GM23248 (cell line): ENCODE measurements around the gene NMUR1. TPM values are rescaled to one million over a fixed set of nuclear protein-coding genes. Genes with fewer than 3 reads are reported as not detected.

Source experiments
- DNase-seq: peaks from one replicate; pipeline ENCODE4 v3.0.0-alpha.2; 2015
- H2AFZ ChIP-seq: fragments of 200-600 bp; sonication (generic); 2 replicates; pipeline ENCODE4 v1.6.1; 2016; ENCODE audit warnings: antibody characterized with exemption
- H3F3A ChIP-seq: fragments of 200-600 bp; sonication (generic); 2 replicates; pipeline ENCODE4 v1.6.1; 2016; ENCODE audit warnings: mild to moderate bottlenecking, antibody characterized with exemption, mixed run types; ENCODE audit not compliant: insufficient read depth
- H3K27ac ChIP-seq: fragments of 200-600 bp; sonication (generic); 2 replicates; pipeline ENCODE4 v1.5.1; 2016; ENCODE audit warnings: mild to moderate bottlenecking
- H3K27me3 ChIP-seq: fragments of 200-600 bp; sonication (generic); replicated peaks from 2 replicates; pipeline ENCODE4 v1.6.1; 2016; ENCODE audit warnings: mild to moderate bottlenecking; ENCODE audit not compliant: insufficient read depth
- H3K36me3 ChIP-seq: fragments of 200-600 bp; sonication (generic); 2 replicates; pipeline ENCODE4 v1.6.1; 2016; ENCODE audit warnings: low read depth, mild to moderate bottlenecking
- H3K4me1 ChIP-seq: fragments of 200-600 bp; sonication (generic); 2 replicates; pipeline ENCODE4 v1.6.1; 2016; ENCODE audit warnings: mild to moderate bottlenecking; ENCODE audit not compliant: insufficient read depth
- H3K4me2 ChIP-seq: fragments of 200-600 bp; sonication (generic); one replicate; pipeline ENCODE4 v1.6.1; 2016; ENCODE audit warnings: mild to moderate bottlenecking; ENCODE audit not compliant: unreplicated experiment
- H3K4me3 ChIP-seq: fragments of 200-600 bp; sonication (generic); 2 replicates; pipeline ENCODE4 v1.5.1; 2016; ENCODE audit warnings: mild to moderate bottlenecking
- H3K79me2 ChIP-seq: fragments of 200-600 bp; sonication (generic); 2 replicates; pipeline ENCODE4 v1.6.1; 2016; ENCODE audit warnings: mild to moderate bottlenecking; ENCODE audit not compliant: insufficient read depth
- H3K9ac ChIP-seq: fragments of 200-600 bp; sonication (generic); 2 replicates; pipeline ENCODE4 v1.6.1; 2016; ENCODE audit warnings: mild to moderate bottlenecking
- H3K9me2 ChIP-seq: fragments of 200-600 bp; sonication (generic); 2 replicates; pipeline ENCODE4 v1.6.1; 2016; ENCODE audit warnings: mixed run types, mild to moderate bottlenecking, moderate library complexity; ENCODE audit not compliant: insufficient read depth
- H3K9me3 ChIP-seq: fragments of 200-600 bp; sonication (generic); one replicate; pipeline ENCODE4 v1.6.1; 2017; ENCODE audit warnings: low read depth
- H4K20me1 ChIP-seq: fragments of 200-600 bp; sonication (generic); 2 replicates; pipeline ENCODE4 v1.6.0; 2016; ENCODE audit not compliant: insufficient read depth
- EZH2 ChIP-seq: fragments of 200-600 bp; sonication (generic); IDR thresholded peaks from 2 replicates; pipeline ENCODE4 v1.6.1; 2018; ENCODE audit warnings: antibody characterized with exemption, mild to moderate bottlenecking; ENCODE audit not compliant: insufficient read depth, poor library complexity, severe bottlenecking
- EZH2phosphoT487 ChIP-seq: fragments of 200-600 bp; sonication (generic); IDR thresholded peaks from 2 replicates; pipeline ENCODE4 v1.6.1; 2018; ENCODE audit warnings: antibody characterized with exemption, moderate library complexity, mild to moderate bottlenecking, low read depth; ENCODE audit not compliant: insufficient read depth
- whole genome bisulfite sequencing, 2 experiments: methylation state at CpG; one replicate each; pipeline ENCODE4 v1.1.6; 2015 to 2017; ENCODE audit warnings: low lambda C conversion rate in 2 of 2, low coverage in 1 of 2; ENCODE audit errors: missing lambda C conversion rate in 2 of 2; 5-methylcytosine and 5-hydroxymethylcytosine counted together
- in situ Hi-C: fragments of 300-500 bp; cut with MboI; formaldehyde crosslinking; loops from 2 replicates; pipeline ENCODE4 v1.15.0; 2020
- polyA plus RNA-seq: library from polyadenylated mRNA; unstranded; fragments of >200 nt; fragmentation: Nextera tagmentation; extraction: Ambion mirVana; gene quantifications from 2 replicates; pipeline ENCODE4 v1.2.1, GENCODE V29; 2016
- total RNA-seq: library from RNA; depleted of rRNA; stranded (reverse); fragments of >200 nt; shearing (Covaris generic); gene quantifications from 2 replicates; pipeline ENCODE4 v1.2.3, GENCODE V29; 2014

NMUR1 gene
- total and polyA plus RNA-seq, 2 experiments from 2014 or later = not detected

DNA sequence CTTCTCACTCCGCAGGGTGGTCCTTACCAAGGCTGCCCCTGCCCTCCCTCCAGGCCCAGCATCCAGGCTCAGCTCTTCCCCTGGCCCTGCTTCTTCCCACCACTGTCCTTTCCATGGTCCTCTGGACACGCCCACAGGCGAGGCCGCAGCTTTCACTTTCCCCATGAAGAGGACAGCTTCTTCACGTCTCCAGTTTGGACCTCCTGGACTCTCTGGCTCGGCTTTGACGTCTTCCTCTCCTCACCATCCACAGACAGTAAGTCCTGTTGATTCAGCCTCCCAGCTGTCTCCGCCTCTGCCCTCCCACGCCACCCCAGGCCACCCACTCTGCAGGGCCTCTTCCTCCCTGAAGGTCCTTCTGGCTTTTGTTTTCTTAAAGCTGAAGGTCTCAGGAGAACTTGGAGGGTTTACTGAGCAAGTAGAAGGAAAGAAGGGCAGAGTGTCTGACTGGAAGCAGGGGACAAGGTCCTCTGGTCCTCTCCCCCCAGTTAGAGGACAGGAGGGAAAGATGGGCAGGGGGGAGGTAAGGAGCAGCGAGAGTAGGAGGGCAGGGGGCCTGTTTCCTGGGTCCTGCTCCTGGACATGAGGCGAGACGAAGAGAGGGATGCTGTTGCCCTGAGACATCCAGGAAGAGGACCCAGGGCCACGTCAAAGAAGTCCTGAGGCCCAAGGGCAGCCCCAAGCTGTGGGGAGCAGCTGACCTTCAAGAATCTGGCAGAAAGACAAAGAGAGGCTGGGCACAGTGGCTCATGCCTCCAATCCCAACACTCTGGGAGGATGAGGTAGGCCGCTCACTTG is 24.7 kb upstream of the NMUR1 start:
- H3K79me2 ChIP-seq = no peaks in the 10 kb centered on the region
- in situ Hi-C loops = no loop called here
- peak overlapping the region; percentile 36; the same call in 1 of the 2 replicates for H3K9ac ChIP-seq
- H3K27me3 ChIP-seq = no peaks in the 10 kb centered on the region
- no peaks in the 10 kb centered on the region for H3K9me3 ChIP-seq
- H3K4me1 ChIP-seq = no peaks in the 10 kb centered on the region
- peak; percentile 45 for DNase-seq
- WGBS, 2 experiments = 50 to 63% methylated on average over 11 to 14 of the region's 14 CpGs
- H3K36me3 ChIP-seq = no peaks in the 10 kb centered on the region
- TF ChIP-seq EZH2 = no peak
- TF ChIP-seq EZH2phosphoT487 = no peak
- peak overlapping the region; percentile 36 for H3K4me3 ChIP-seq
- no peaks in the 10 kb centered on the region for H4K20me1 ChIP-seq
- H3K4me2 ChIP-seq = peak overlapping the region; percentile 49
- no peak overlapping the region for H3K27ac ChIP-seq
- H3K9me2 ChIP-seq = no peaks in the 10 kb centered on the region
- peak overlapping the region; percentile 87 for H2AFZ ChIP-seq
- no peaks in the 10 kb centered on the region for H3F3A ChIP-seq

DNA sequence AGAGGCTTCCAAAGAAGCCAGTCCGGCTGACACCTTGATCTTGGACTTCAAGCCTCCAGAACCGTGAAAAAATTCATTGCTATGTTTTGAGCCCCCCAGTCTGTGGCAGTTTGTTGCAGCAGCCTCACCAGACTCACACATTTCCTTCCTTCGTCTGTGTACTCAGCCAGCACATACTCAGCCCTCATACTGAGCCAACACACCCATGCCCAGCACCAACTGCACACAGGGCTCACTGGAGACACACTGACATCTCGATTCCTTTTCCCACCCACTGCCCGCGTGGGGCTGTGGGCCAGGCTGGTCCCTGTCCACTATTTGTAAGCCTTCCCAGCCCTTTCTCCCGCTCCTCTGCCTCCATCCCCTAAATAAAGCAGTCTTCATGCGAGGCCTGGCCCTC is 24.1 kb upstream of the NMUR1 start:
- Histone ChIP-seq H3K79me2 (no peaks in the 10 kb centered on the region), H3K4me1 (no peaks in the 10 kb centered on the region), H3F3A (no peaks in the 10 kb centered on the region), H3K9me3 (no peaks in the 10 kb centered on the region), H4K20me1 (no peaks in the 10 kb centered on the region), H2AFZ (peak overlapping the region; percentile 87), H3K27ac (no peak overlapping the region), H3K4me2 (peak overlapping the region; percentile 49), H3K36me3 (no peaks in the 10 kb centered on the region), H3K9ac (no peak overlapping the region), H3K27me3 (no peaks in the 10 kb centered on the region), H3K4me3 (peak overlapping the region; percentile 36; the same call in 1 of the 2 replicates), H3K9me2 (no peaks in the 10 kb centered on the region)
- in situ Hi-C loops = no loop called here
- no peak for DNase-seq
- 66 to 69% methylated on average over 8 of the region's 8 CpGs for WGBS, 2 experiments
- TF ChIP-seq EZH2phosphoT487 (no peak), EZH2 (no peak)

DNA sequence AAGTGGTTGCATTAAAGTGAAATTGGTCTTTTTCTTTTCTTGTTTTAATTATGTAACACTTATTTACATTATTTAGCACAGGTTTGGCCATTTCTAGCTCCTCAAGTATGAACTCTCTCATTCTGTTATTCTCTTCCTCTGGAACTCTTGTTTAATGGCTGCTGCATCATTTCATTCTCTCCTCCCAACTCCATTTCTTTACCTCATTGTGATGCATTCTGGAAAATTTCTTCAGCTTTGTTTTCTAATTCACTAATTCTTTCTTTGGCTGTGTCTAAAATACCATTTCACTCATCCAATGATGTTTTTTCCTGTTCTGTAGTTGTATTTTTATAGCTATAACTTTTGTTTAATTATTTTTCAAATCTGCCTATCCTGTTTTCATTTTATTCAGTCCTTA is 22.5 kb upstream of the NMUR1 start:
- no peak for TF ChIP-seq EZH2
- TF ChIP-seq EZH2phosphoT487 = no peak
- no peak overlapping the region for H2AFZ ChIP-seq
- DNase-seq = no peak

DNA sequence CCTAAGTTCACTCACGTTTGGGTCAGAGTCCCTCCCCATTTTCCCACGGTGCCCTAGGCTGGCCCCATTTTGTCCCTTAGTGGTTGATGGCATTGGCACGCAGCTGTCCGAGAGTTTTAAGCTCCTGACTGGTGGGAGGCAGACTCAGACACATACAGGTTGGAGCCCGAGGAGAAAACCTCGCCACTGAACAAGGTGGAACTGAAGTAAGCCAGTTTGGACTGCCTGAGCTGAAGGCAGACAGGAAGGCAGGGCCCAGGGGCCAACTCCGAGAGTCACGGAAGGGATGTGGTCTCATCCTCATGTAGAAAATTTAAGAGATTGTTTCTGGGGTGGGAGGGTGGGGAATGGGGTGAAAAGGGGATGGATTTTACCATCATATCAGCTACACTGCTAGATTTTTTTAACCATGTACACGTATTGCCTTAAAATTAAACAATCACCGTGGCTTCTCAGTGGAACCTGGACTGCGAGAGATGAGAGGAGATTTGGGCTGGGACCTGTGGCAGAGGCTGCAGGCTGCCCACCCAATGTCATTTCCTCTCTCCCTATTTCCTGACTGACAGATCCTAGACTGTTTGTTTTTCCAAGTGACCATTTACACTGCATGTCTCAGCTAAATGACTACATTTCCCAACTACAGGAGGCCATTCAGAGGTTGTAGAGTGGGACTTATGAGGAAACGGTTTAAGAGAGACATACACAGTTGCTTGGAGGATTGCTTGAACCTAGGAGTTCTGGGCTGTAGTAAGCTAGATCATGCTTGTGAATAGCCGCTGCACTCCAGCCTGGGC is 19.4 kb upstream of the NMUR1 start:
- Histone ChIP-seq H3K9me2 (no peaks in the 10 kb centered on the region), H3K36me3 (no peaks in the 10 kb centered on the region), H4K20me1 (no peaks in the 10 kb centered on the region), H3K79me2 (no peaks in the 10 kb centered on the region), H2AFZ (no peak overlapping the region), H3K4me2 (no peak overlapping the region), H3K4me1 (no peaks in the 10 kb centered on the region), H3K27ac (no peak overlapping the region), H3K9ac (no peak overlapping the region), H3K9me3 (no peaks in the 10 kb centered on the region), H3K4me3 (no peak overlapping the region), H3K27me3 (no peaks in the 10 kb centered on the region), H3F3A (no peaks in the 10 kb centered on the region)
- 62 to 66% methylated on average over 13 of the region's 13 CpGs for WGBS, 2 experiments
- DNase-seq = no peak
- TF ChIP-seq EZH2phosphoT487 = no peak
- TF ChIP-seq EZH2 = no peak
- in situ Hi-C loops = no loop called here

More for the DNA sequence above, 22.5 kb upstream of the NMUR1 start:
- no peaks in the 10 kb centered on the region for H3K4me1 ChIP-seq
- H3K9ac ChIP-seq = no peak overlapping the region
- no peaks in the 10 kb centered on the region for H3K36me3 ChIP-seq
- no peak overlapping the region for H3K4me2 ChIP-seq
- no peaks in the 10 kb centered on the region for H3F3A ChIP-seq
- H3K9me2 ChIP-seq = no peaks in the 10 kb centered on the region
- no peaks in the 10 kb centered on the region for H3K9me3 ChIP-seq
- no peaks in the 10 kb centered on the region for H4K20me1 ChIP-seq
- no peaks in the 10 kb centered on the region for H3K79me2 ChIP-seq
- H3K27ac ChIP-seq = no peak overlapping the region
- in situ Hi-C loops = no loop called here
- H3K27me3 ChIP-seq = no peaks in the 10 kb centered on the region
- no peak overlapping the region for H3K4me3 ChIP-seq
